H9 (cell line): ENCODE data around the gene COP1. TPM values are rescaled to one million over a fixed set of nuclear protein-coding genes. Genes with fewer than 3 reads are reported as not detected.
A peak's percentile ranks its signal among the peaks of the same experiment; 100 is the strongest.

Experiments used
- DNase-seq: peaks from one replicate; pipeline ENCODE4 v3.0.0-alpha.2; 2017
- H2AFZ ChIP-seq: one replicate; pipeline ENCODE4 v1.6.1; 2013; ENCODE audit warnings: mild to moderate bottlenecking, low read length, control low read depth, moderate library complexity
- H2AK5ac ChIP-seq: 2 replicates; pipeline ENCODE4 v1.6.1; 2013; ENCODE audit warnings: low read length, control low read depth, mixed read lengths; ENCODE audit not compliant: insufficient read length
- H2BK120ac ChIP-seq: one replicate; pipeline ENCODE4 v1.6.1; 2013; ENCODE audit warnings: low read depth, mild to moderate bottlenecking, low read length, control low read depth, inconsistent platforms; ENCODE audit not compliant: poor library complexity, severe bottlenecking
- H2BK12ac ChIP-seq: 2 replicates; pipeline ENCODE4 v1.6.1; 2013; ENCODE audit warnings: low read length, control low read depth, mixed read lengths, low read depth; ENCODE audit not compliant: insufficient read length
- H2BK15ac ChIP-seq: 2 replicates; pipeline ENCODE4 v1.6.1; 2013; ENCODE audit warnings: low read depth, low read length, control low read depth
- H2BK20ac ChIP-seq: one replicate; pipeline ENCODE4 v1.6.1; 2013; ENCODE audit warnings: low read depth, mild to moderate bottlenecking, low read length, control low read depth, inconsistent platforms; ENCODE audit not compliant: poor library complexity, severe bottlenecking
- H2BK5ac ChIP-seq: 2 replicates; pipeline ENCODE4 v1.6.1; 2013; ENCODE audit warnings: low read length, control low read depth, mixed read lengths; ENCODE audit not compliant: insufficient read length
- H3K14ac ChIP-seq: 2 replicates; pipeline ENCODE4 v1.6.1; 2013; ENCODE audit warnings: low read length, control low read depth; ENCODE audit not compliant: insufficient read depth
- H3K18ac ChIP-seq: 2 replicates; pipeline ENCODE4 v1.6.1; 2013; ENCODE audit warnings: low read depth, mild to moderate bottlenecking, mixed read lengths, low read length, control low read depth; ENCODE audit not compliant: insufficient read length
- H3K23ac ChIP-seq: 2 replicates; pipeline ENCODE4 v1.6.1; 2013; ENCODE audit warnings: low read length, control low read depth, mixed read lengths, low read depth; ENCODE audit not compliant: insufficient read length
- H3K23me2 ChIP-seq: 2 replicates; pipeline ENCODE4 v1.6.1; 2013; ENCODE audit warnings: low read depth, mild to moderate bottlenecking, mixed read lengths, low read length, control low read depth; ENCODE audit not compliant: insufficient read length, poor library complexity, severe bottlenecking
- H3K27ac ChIP-seq: 2 replicates; pipeline ENCODE4 v1.5.1; 2013; ENCODE audit warnings: low read length, control low read depth, mixed read lengths, low read depth; ENCODE audit not compliant: insufficient read length
- H3K27me3 ChIP-seq: 2 replicates; pipeline ENCODE4 v1.6.1; 2013; ENCODE audit warnings: low read length, control low read depth, inconsistent platforms; ENCODE audit not compliant: insufficient read depth
- H3K4ac ChIP-seq: 2 replicates; pipeline ENCODE4 v1.6.1; 2013; ENCODE audit warnings: low read depth, mild to moderate bottlenecking, control low read depth, inconsistent platforms, low read length, moderate library complexity
- H3K4me1 ChIP-seq: 2 replicates; pipeline ENCODE4 v1.6.1; 2013; ENCODE audit warnings: low read length, control low read depth, inconsistent platforms; ENCODE audit not compliant: insufficient read depth
- H3K4me2 ChIP-seq: 2 replicates; pipeline ENCODE4 v1.6.1; 2013; ENCODE audit warnings: low read length, control low read depth, mixed read lengths; ENCODE audit not compliant: insufficient read length, insufficient read depth
- H3K56ac ChIP-seq: 2 replicates; pipeline ENCODE4 v1.6.1; 2013; ENCODE audit warnings: low read depth, mild to moderate bottlenecking, mixed read lengths, low read length, control low read depth; ENCODE audit not compliant: insufficient read length
- H3K79me1 ChIP-seq: 2 replicates; pipeline ENCODE4 v1.6.1; 2013; ENCODE audit warnings: low read depth, mild to moderate bottlenecking, moderate library complexity, low read length, control low read depth, inconsistent platforms; ENCODE audit not compliant: insufficient read depth, poor library complexity, severe bottlenecking
- H3K79me2 ChIP-seq: 2 replicates; pipeline ENCODE4 v1.6.1; 2013; ENCODE audit warnings: low read length, control low read depth, inconsistent platforms; ENCODE audit not compliant: insufficient read depth
- H3K9ac ChIP-seq: 2 replicates; pipeline ENCODE4 v1.6.1; 2013; ENCODE audit warnings: low read length, control low read depth, mixed read lengths; ENCODE audit not compliant: insufficient read length; ENCODE audit errors: extremely low read depth
- H3K9me3 ChIP-seq: one replicate; pipeline ENCODE4 v1.6.1; 2013; ENCODE audit warnings: low read depth, low read length, inconsistent platforms; ENCODE audit not compliant: control insufficient read depth
- H3T11ph ChIP-seq: one replicate; pipeline ENCODE4 v1.6.1; 2013; ENCODE audit warnings: mild to moderate bottlenecking, low read length, control low read depth, inconsistent platforms
- H4K20me1 ChIP-seq: one replicate; pipeline ENCODE4 v1.6.1; 2013; ENCODE audit not compliant: control insufficient read depth, insufficient read length, insufficient read depth
- H4K5ac ChIP-seq: 2 replicates; pipeline ENCODE4 v1.6.1; 2013; ENCODE audit warnings: low read depth, mild to moderate bottlenecking, mixed read lengths, low read length, control low read depth; ENCODE audit not compliant: insufficient read length
- H4K8ac ChIP-seq: replicated peaks from 2 replicates; pipeline ENCODE4 v1.6.1; 2013; ENCODE audit warnings: low read length, control low read depth, mixed read lengths, low read depth; ENCODE audit not compliant: insufficient read length
- H4K91ac ChIP-seq: 2 replicates; pipeline ENCODE4 v1.6.1; 2013; ENCODE audit warnings: low read depth, mild to moderate bottlenecking, moderate library complexity, mixed read lengths, low read length, control low read depth; ENCODE audit not compliant: insufficient read length
- H3K27ac Mint-ChIP-seq, 3 experiments: 2 replicates in 2 of 3; 3 replicates in 1 of 3; pipeline ENCODE4 v1.8.0; 2020 to 2021; ENCODE audit warnings: mixed read lengths in 3 of 3, mild to moderate bottlenecking in 1 of 3, moderate library complexity in 1 of 3
- H3K27me3 Mint-ChIP-seq: 2 replicates; pipeline ENCODE4 v1.8.0; 2021; ENCODE audit warnings: low read depth, mild to moderate bottlenecking, moderate library complexity, mixed read lengths
- H3K36me3 Mint-ChIP-seq, 3 experiments: 2 replicates in 2 of 3; 3 replicates in 1 of 3; pipeline ENCODE4 v1.8.0; 2020 to 2021; ENCODE audit warnings: low read depth in 3 of 3, mixed read lengths in 3 of 3; ENCODE audit not compliant: insufficient read depth in 1 of 3
- H3K4me1 Mint-ChIP-seq, 2 experiments: 2 replicates each; pipeline ENCODE4 v1.8.0; 2020; ENCODE audit warnings: mixed read lengths in 2 of 2
- H3K4me3 Mint-ChIP-seq, 2 experiments: 2 replicates in 1 of 2; 3 replicates in 1 of 2; pipeline ENCODE4 v1.8.0; 2020 to 2021; ENCODE audit warnings: mild to moderate bottlenecking in 2 of 2, mixed read lengths in 2 of 2, moderate library complexity in 1 of 2
- H3K9me3 Mint-ChIP-seq, 2 experiments: 2 replicates in 1 of 2; 3 replicates in 1 of 2; pipeline ENCODE4 v1.8.0; 2020; ENCODE audit warnings: mild to moderate bottlenecking in 2 of 2, mixed read lengths in 2 of 2, moderate library complexity in 1 of 2
- CTCF ChIP-seq: fragments of 200-600 bp; sonication (generic); conservative IDR thresholded peaks from 3 replicates; pipeline ENCODE4 v1.8.0; 2021; ENCODE audit warnings: antibody characterized with exemption, mild to moderate bottlenecking
- WGBS: extraction: QIAGEN DNeasy Blood & Tissue Kit; methylation state at CpG from one replicate; pipeline ENCODE4 v1.1.7; 2013; ENCODE audit warnings: missing lambda C conversion rate, low lambda C conversion rate, mixed read lengths; ENCODE audit not compliant: insufficient read length; ENCODE audit errors: extremely low coverage; 5-methylcytosine and 5-hydroxymethylcytosine counted together
- total RNA-seq: library from RNA; stranded (reverse); gene quantifications from 2 replicates; pipeline ENCODE4 v1.2.1, GENCODE V29; 2021

The COP1 gene
- total RNA-seq, 1 experiment from 2014 or later = 41.3 TPM

GRCh38 chr1:176142973-176143372, 64.1 kb downstream of the COP1 start:
- no peak overlapping the region for H3K14ac ChIP-seq

More at GRCh38 chr1:176142973-176143372, 64.1 kb downstream of the COP1 start:
- Histone ChIP-seq H3K56ac (no peak overlapping the region), H2AK5ac (no peak overlapping the region), H2BK15ac (no peak overlapping the region), H3K27ac (no peak overlapping the region), H3K9ac (no peak overlapping the region), H4K20me1 (no peaks in the 10 kb centered on the region), H2AFZ (no peak overlapping the region), H2BK120ac (no peak overlapping the region), H3K9me3 (no peaks in the 10 kb centered on the region), H3K4me2 (no peak overlapping the region), H2BK5ac (no peak overlapping the region), H3K79me2 (no peaks in the 10 kb centered on the region; the same call in 1 of the 2 replicates), H3K23ac (no peak overlapping the region), H3K79me1 (peaks cover 3% of the 10 kb centered on the region), H2BK20ac (no peak overlapping the region), H3K27me3 (no peaks in the 10 kb centered on the region), H3K4me1 (no peaks in the 10 kb centered on the region), H3K4ac (no peak overlapping the region), H3T11ph (no peak overlapping the region), H2BK12ac (no peak overlapping the region), H3K23me2 (no peaks in the 10 kb centered on the region), H4K91ac (no peak overlapping the region), H3K18ac (no peak overlapping the region), H4K5ac (no peak overlapping the region), H4K8ac (no peak overlapping the region)
- 0 out of 7 replicates have a peak overlapping the region, but pooled peaks of 2 of the 3 experiments have one; percentile 7 to 27 for H3K27ac Mint-ChIP-seq
- no CpG with 5 or more reads among the region's 3 CpGs for WGBS
- H3K4me3 Mint-ChIP-seq = no peak overlapping the region
- H3K27me3 Mint-ChIP-seq = no peaks in the 10 kb centered on the region
- H3K36me3 Mint-ChIP-seq = peaks cover 27 to 36% (median 34%) of the 10 kb centered on the region in 3 experiments; a peak in 6 of 7 replicates
- peaks cover 0 to 2% of the 10 kb centered on the region in 2 experiments; a peak in 1 of 5 replicates for H3K9me3 Mint-ChIP-seq
- no peak for DNase-seq
- H3K4me1 Mint-ChIP-seq = peaks cover 7 to 11% of the 10 kb centered on the region in 2 experiments; a peak in 3 of 4 replicates
- TF ChIP-seq CTCF = no peak
